GM21423 (cell line): ENCODE data around the gene FYN.
A peak's percentile ranks its signal among the peaks of the same experiment; 100 is the strongest.

ENCODE experiments used
- ATAC-seq: cut with Tn5 transposase; IDR thresholded peaks from one replicate; pipeline ENCODE4 v1.9.1; 2021; ENCODE audit warnings: mild to moderate bottlenecking, moderate library complexity; ENCODE audit not compliant: unreplicated experiment

The FYN gene

GRCh38 chr6:111713236-111713635 is 160.0 kb downstream of the FYN start:
- no peak for ATAC-seq

GRCh38 chr6:111711984-111712752 is 161.1 kb downstream of the FYN start:
- ATAC-seq, result no peak

- ATAC-seq, result no peak
These were observed 161.8 kb downstream of the FYN start for GRCh38 chr6:111711476-111711875.

- no peak for ATAC-seq
These were observed 162.3 kb downstream of the FYN start for GRCh38 chr6:111710911-111711310.

GRCh38 chr6:111710439-111710838 is 162.8 kb downstream of the FYN start:
- ATAC-seq, result no peak

GRCh38 chr6:111709615-111710398 is 163.4 kb downstream of the FYN start:
- ATAC-seq, result peak; percentile 90

- no peak for ATAC-seq
These were observed 164.1 kb downstream of the FYN start for GRCh38 chr6:111709201-111709600.

GRCh38 chr6:111707773-111708172 is 165.5 kb downstream of the FYN start:
- no peak for ATAC-seq

- ATAC-seq, result no peak
These were observed 166.3 kb downstream of the FYN start for GRCh38 chr6:111706841-111707391.

- no peak for ATAC-seq
These were observed 169.5 kb downstream of the FYN start for GRCh38 chr6:111703723-111704122.

GRCh38 chr6:111702268-111702667 is 171.0 kb downstream of the FYN start:
- no peak for ATAC-seq

GRCh38 chr6:111701146-111701545 is 172.1 kb downstream of the FYN start:
- ATAC-seq, result no peak

GRCh38 chr6:111700135-111700690 is 173.0 kb downstream of the FYN start:
- ATAC-seq, result no peak

- no peak for ATAC-seq
These were observed 174.1 kb downstream of the FYN start for GRCh38 chr6:111699123-111699522.

GRCh38 chr6:111696814-111697213 is 176.4 kb downstream of the FYN start:
- no peak for ATAC-seq

- no peak for ATAC-seq
These were observed 180.7 kb downstream of the FYN start for GRCh38 chr6:111692327-111693164.

GRCh38 chr6:111691345-111692225 is 181.7 kb downstream of the FYN start:
- no peak for ATAC-seq

GRCh38 chr6:111689946-111690345 is 183.3 kb downstream of the FYN start:
- no peak for ATAC-seq

- ATAC-seq, result no peak
These were observed 183.8 kb downstream of the FYN start for GRCh38 chr6:111689419-111689818.

- no peak for ATAC-seq
These were observed 184.9 kb downstream of the FYN start for GRCh38 chr6:111688331-111688730.
